WTC11 (cell line): ENCODE data around the gene THBS2. TPM values are rescaled to one million over a fixed set of nuclear protein-coding genes. Genes with fewer than 3 reads are reported as not detected.
A peak's percentile ranks its signal among the peaks of the same experiment; 100 is the strongest.

ENCODE experiments used
- ATAC-seq: fragments of 200-7000 bp; cut with Tn5 transposase; 2 replicates; pipeline ENCODE4 v1.10.0; 2021; ENCODE audit warnings: mild to moderate bottlenecking, moderate library complexity
- CTCF ChIA-PET: fragments of 300-600 bp; sonication (Branson Sonifier 250); formaldehyde crosslinking; loops from one replicate; lab custom pipeline; 2021; ENCODE audit warnings: antibody characterized with exemption; lab: Charles Lee
- POLR2A ChIA-PET: fragments of 350-600 bp; sonication (Branson Sonifier 250); formaldehyde crosslinking; loops from one replicate; lab custom pipeline; 2021; ENCODE audit warnings: antibody characterized with exemption; lab: Charles Lee
- DNase-seq: peaks from one replicate; pipeline ENCODE4 v3.0.0; 2021; ENCODE audit warnings: low spot score
- H3K27ac Mint-ChIP-seq: 2 replicates; pipeline ENCODE4 v1.8.0; 2021; ENCODE audit warnings: mixed read lengths
- H3K27me3 Mint-ChIP-seq: 2 replicates; pipeline ENCODE4 v1.8.0; 2021; ENCODE audit warnings: low read depth, mild to moderate bottlenecking, moderate library complexity, mixed read lengths
- H3K36me3 Mint-ChIP-seq: 2 replicates; pipeline ENCODE4 v1.8.0; 2021; ENCODE audit warnings: mixed read lengths
- H3K4me1 Mint-ChIP-seq: 2 replicates; pipeline ENCODE4 v1.8.0; 2022; ENCODE audit warnings: mixed read lengths
- H3K4me3 Mint-ChIP-seq: 2 replicates; pipeline ENCODE4 v1.8.0; 2021; ENCODE audit warnings: mild to moderate bottlenecking, moderate library complexity, mixed read lengths
- H3K9me3 Mint-ChIP-seq: 2 replicates; pipeline ENCODE4 v1.8.0; 2021; ENCODE audit warnings: mixed read lengths
- ATF2 ChIP-seq: sonication (generic); formaldehyde crosslinking; IDR thresholded peaks from 2 replicates; pipeline ENCODE4 v1.8.1; 2022; ENCODE audit warnings: low read depth, missing genetic modification reagents, borderline replicate concordance
- CREM ChIP-seq: sonication (generic); formaldehyde crosslinking; IDR thresholded peaks from 2 replicates; pipeline ENCODE4 v1.8.1; 2022; ENCODE audit warnings: mild to moderate bottlenecking, missing genetic modification reagents, moderate library complexity
- IRF2 ChIP-seq: sonication (generic); formaldehyde crosslinking; IDR thresholded peaks from 2 replicates; pipeline ENCODE4 v1.8.0; 2022; ENCODE audit warnings: low read depth, missing genetic modification reagents, borderline replicate concordance
- MAX ChIP-seq: sonication (generic); formaldehyde crosslinking; IDR thresholded peaks from 2 replicates; pipeline ENCODE4 v1.8.0; 2022; ENCODE audit warnings: mild to moderate bottlenecking, missing genetic modification reagents
- NFE2L1 ChIP-seq: sonication (generic); formaldehyde crosslinking; IDR thresholded peaks from 2 replicates; pipeline ENCODE4 v1.8.1; 2023; ENCODE audit warnings: missing genetic modification reagents
- PREB ChIP-seq: sonication (generic); formaldehyde crosslinking; IDR thresholded peaks from 2 replicates; pipeline ENCODE4 v1.8.1; 2022; ENCODE audit warnings: mild to moderate bottlenecking, missing genetic modification reagents, moderate library complexity, borderline replicate concordance
- PRRX2 ChIP-seq: fragments of 250-450 bp; sonication (Bioruptor Pico); IDR thresholded peaks from 2 replicates; pipeline ENCODE4 v1.8.0; 2021; ENCODE audit warnings: mild to moderate bottlenecking
- SMAD3 ChIP-seq: sonication (generic); formaldehyde crosslinking; IDR thresholded peaks from 2 replicates; pipeline ENCODE4 v1.8.0; 2022; ENCODE audit warnings: missing genetic modification reagents, mild to moderate bottlenecking, borderline replicate concordance
- SMAD4 ChIP-seq: sonication (generic); formaldehyde crosslinking; IDR thresholded peaks from 2 replicates; pipeline ENCODE4 v1.8.0; 2022; ENCODE audit warnings: mild to moderate bottlenecking, missing genetic modification reagents
- SOX15 ChIP-seq: fragments of 250-450 bp; sonication (Bioruptor Pico); IDR thresholded peaks from 2 replicates; pipeline ENCODE4 v1.9.0; 2021; ENCODE audit warnings: mild to moderate bottlenecking
- TCF7 ChIP-seq: sonication (generic); formaldehyde crosslinking; IDR thresholded peaks from 2 replicates; pipeline ENCODE4 v1.8.0; 2022; ENCODE audit warnings: mild to moderate bottlenecking, low read depth, missing genetic modification reagents, moderate library complexity
- TEAD1 ChIP-seq: sonication (generic); formaldehyde crosslinking; IDR thresholded peaks from 2 replicates; pipeline ENCODE4 v1.8.0; 2022; ENCODE audit warnings: mild to moderate bottlenecking, missing genetic modification reagents
- ZNF219 ChIP-seq: sonication (generic); formaldehyde crosslinking; IDR thresholded peaks from 2 replicates; pipeline ENCODE4 v1.8.0; 2023; ENCODE audit warnings: missing genetic modification reagents, mild to moderate bottlenecking, borderline replicate concordance
- ZNF232 ChIP-seq: sonication (generic); formaldehyde crosslinking; IDR thresholded peaks from 2 replicates; pipeline ENCODE4 v1.8.0; 2022; ENCODE audit warnings: mild to moderate bottlenecking, missing genetic modification reagents
- ZNF317 ChIP-seq: sonication (generic); formaldehyde crosslinking; IDR thresholded peaks from 2 replicates; pipeline ENCODE4 v1.8.1; 2023; ENCODE audit warnings: low read depth, mild to moderate bottlenecking, moderate library complexity, missing genetic modification reagents, borderline replicate concordance
- ZNF396 ChIP-seq: fragments of 250-450 bp; sonication (Bioruptor Pico); IDR thresholded peaks from 2 replicates; pipeline ENCODE4 v1.8.0; 2021; ENCODE audit warnings: mild to moderate bottlenecking, moderate library complexity, borderline replicate concordance
- ZNF425 ChIP-seq: fragments of 250-450 bp; sonication (Bioruptor Pico); conservative IDR thresholded peaks from 2 replicates; pipeline ENCODE4 v1.9.0; 2021; ENCODE audit warnings: mild to moderate bottlenecking
- ZSCAN18 ChIP-seq: fragments of 250-450 bp; sonication (Bioruptor Pico); IDR thresholded peaks from 2 replicates; pipeline ENCODE4 v2.1.2; 2022; ENCODE audit warnings: mild to moderate bottlenecking, moderate library complexity
- total RNA-seq: library from RNA; stranded (reverse); gene quantifications from 3 replicates; pipeline ENCODE4 v1.2.3, GENCODE V29; 2021

THBS2 gene
- total RNA-seq, 1 experiment from 2014 or later = 40.3 TPM

- DNase-seq = no peak
- H3K4me1 Mint-ChIP-seq = peaks cover 29% of the 10 kb centered on the region
- H3K36me3 Mint-ChIP-seq = peaks cover 68% of the 10 kb centered on the region
- no peak for TF ChIP-seq ZNF219 (CRISPR knock-in tag)
- TF ChIP-seq ZNF317 (CRISPR knock-in tag) = no peak
- TF ChIP-seq PRRX2 (CRISPR knock-in tag) = no peak
- no peak for TF ChIP-seq CREM (CRISPR knock-in tag)
- TF ChIP-seq ZNF425 (CRISPR knock-in tag) = no peak
- no peak for TF ChIP-seq IRF2 (CRISPR knock-in tag)
- no peak for TF ChIP-seq ZSCAN18 (CRISPR knock-in tag)
- no peak for TF ChIP-seq TEAD1
- no peak for TF ChIP-seq MAX (CRISPR knock-in tag)
- TF ChIP-seq SMAD3 (CRISPR knock-in tag) = no peak
- TF ChIP-seq, all 79 proteins: peak for 0
- peaks cover 13% of the 10 kb centered on the region for H3K9me3 Mint-ChIP-seq
- ATAC-seq = no peak
- ChIA-PET CTCF (no interaction called here), POLR2A (no interaction called here)
- peak overlapping the region; percentile 87 for H3K27ac Mint-ChIP-seq
- no peak overlapping the region for H3K4me3 Mint-ChIP-seq
- 0 out of 2 replicates have a peak, but pooled peaks cover under 1% of the 10 kb centered on the region for H3K27me3 Mint-ChIP-seq
These were observed 5.7 kb downstream of the THBS2 start for GRCh38 chr6:169247991-169248390.

- Mint-ChIP-seq H3K36me3 (peaks cover 68% of the 10 kb centered on the region), H3K9me3 (peaks cover 13% of the 10 kb centered on the region), H3K27me3 (no peaks in the 10 kb centered on the region), H3K4me3 (no peak overlapping the region)
- POLR2A ChIA-PET = no interaction called here
- ATAC-seq (no peak), DNase-seq (no peak)
- TF ChIP-seq NFE2L1 (CRISPR knock-in tag) = 0 out of 2 replicates have a peak, but pooled peaks have one; percentile 17
- TF ChIP-seq TCF7 = 0 out of 2 replicates have a peak, but pooled peaks have one; percentile 64
- TF ChIP-seq ATF2 (CRISPR knock-in tag) = no peak
- TF ChIP-seq, all 79 proteins: peak for 2
- Mint-ChIP-seq H3K27ac (peak overlapping the region; percentile 87; the same call in 1 of the 2 replicates), H3K4me1 (peaks cover 24% of the 10 kb centered on the region)
- CTCF ChIA-PET = no interaction called here
These were observed 6.2 kb downstream of the THBS2 start for GRCh38 chr6:169247419-169247818.

GRCh38 chr6:169246445-169246844, 7.2 kb downstream of the THBS2 start:
- Mint-ChIP-seq H3K9me3 (peaks cover 13% of the 10 kb centered on the region), H3K36me3 (peaks cover 68% of the 10 kb centered on the region), H3K27ac (no peak overlapping the region), H3K27me3 (no peaks in the 10 kb centered on the region), H3K4me1 (peaks cover 14% of the 10 kb centered on the region), H3K4me3 (no peak overlapping the region)
- POLR2A ChIA-PET = no interaction called here
- DNase-seq (no peak), ATAC-seq (no peak)
- CTCF ChIA-PET = no interaction called here
- TF ChIP-seq ZNF317 (CRISPR knock-in tag) (no peak), PREB (CRISPR knock-in tag) (no peak), SMAD3 (CRISPR knock-in tag) (no peak), ZNF396 (CRISPR knock-in tag) (no peak), SMAD4 (CRISPR knock-in tag) (no peak), SOX15 (CRISPR knock-in tag) (no peak), ZNF232 (CRISPR knock-in tag) (no peak)
